ENCODE measurements around the gene VWDE.
A peak's percentile ranks its signal among the peaks of the same experiment; 100 is the strongest.

VWDE gene

GRCh38 chr7:12383377-12383776, 20.3 kb downstream of the VWDE start:
- H3K14ac ChIP-seq (ENCODE audit: low read length) = no peak overlapping the region
- H4K91ac ChIP-seq (ENCODE audit: low read depth, low read length) = no peak overlapping the region
- no peak overlapping the region for H4K8ac ChIP-seq (ENCODE audit: low read depth, low read length)

DNA sequence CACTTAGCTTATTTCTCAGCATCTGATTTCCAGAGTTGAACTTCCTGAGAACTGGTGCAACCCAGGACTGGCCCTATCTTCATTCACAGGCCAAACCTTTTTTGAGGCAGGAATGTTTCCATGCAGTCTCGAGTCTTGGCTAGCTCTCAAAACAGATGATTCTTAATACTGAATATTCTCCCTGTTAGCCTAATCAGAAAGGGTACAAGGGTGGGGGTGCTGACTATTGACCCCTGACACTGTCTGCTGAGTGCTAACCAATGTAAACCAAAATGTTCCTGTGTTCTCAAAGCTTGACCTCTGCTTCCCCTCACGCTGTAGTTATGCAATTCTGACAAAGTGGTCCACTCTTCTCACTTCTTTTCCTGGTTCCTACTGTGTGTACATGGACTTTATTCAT, 25.3 kb downstream of the VWDE start:
- H2AK5ac ChIP-seq (ENCODE audit: low read length) = no peak overlapping the region
- no peak overlapping the region for H3K14ac ChIP-seq (ENCODE audit: low read length)
- no peaks in the 10 kb centered on the region for H3K79me2 ChIP-seq (ENCODE audit: control insufficient read depth, insufficient read depth, low read length, poor library complexity)
- no peak overlapping the region for H2AFZ ChIP-seq (ENCODE audit: insufficient read depth, low read length, poor library complexity)
- no peaks in the 10 kb centered on the region for H3K9me3 ChIP-seq (ENCODE audit: insufficient read depth, low read depth, low read length)
- no peak overlapping the region for H3K4me2 ChIP-seq (ENCODE audit: low read length)
- peak overlapping the region; percentile 57 for H3K23ac ChIP-seq (ENCODE audit: low read length)
- H3K4me1 ChIP-seq (ENCODE audit: control insufficient read depth in 1 of 2, insufficient read depth in 2 of 2, low read length in 2 of 2) = no peaks in the 10 kb centered on the region
- no peak overlapping the region for H3K18ac ChIP-seq (ENCODE audit: low read length)
- no peak overlapping the region for H3K9ac ChIP-seq (ENCODE audit: low read length)
- H3K79me1 ChIP-seq (ENCODE audit: low read length) = no peaks in the 10 kb centered on the region
- H4K91ac ChIP-seq (ENCODE audit: low read depth, low read length) = no peak overlapping the region
- no peak overlapping the region for H4K12ac ChIP-seq (ENCODE audit: low read depth, low read length)
- H3K4me3 ChIP-seq (ENCODE audit: low read depth, low read length) = no peak overlapping the region
- no peak for DNase-seq
- H3K36me3 ChIP-seq (ENCODE audit: control insufficient read depth in 1 of 2, insufficient read depth in 2 of 2, low read length in 2 of 2) = no peaks in the 10 kb centered on the region
- H2BK120ac ChIP-seq (ENCODE audit: insufficient read depth, low read length, poor library complexity) = no peak overlapping the region
- no CpG with 5 or more reads among the region's 2 CpGs for WGBS (ENCODE audit: extremely low coverage, insufficient coverage, insufficient read length)
- H2BK5ac ChIP-seq (ENCODE audit: low read depth, low read length, poor library complexity) = no peak overlapping the region
- H4K8ac ChIP-seq (ENCODE audit: low read depth, low read length) = no peak overlapping the region
- no peak overlapping the region for H2BK12ac ChIP-seq (ENCODE audit: low read length)
- H3K27me3 ChIP-seq (ENCODE audit: insufficient read depth, low read length) = no peaks in the 10 kb centered on the region
- H3K27ac ChIP-seq (ENCODE audit: low read depth, low read length) = no peak overlapping the region
- H3K4ac ChIP-seq (ENCODE audit: low read depth, low read length) = no peak overlapping the region

More at GRCh38 chr7:12383377-12383776, 20.3 kb downstream of the VWDE start:
- H4K12ac ChIP-seq (ENCODE audit: low read depth, low read length) = no peak overlapping the region
- no peak overlapping the region for H3K18ac ChIP-seq (ENCODE audit: low read length)
- H3K27ac ChIP-seq (ENCODE audit: low read depth, low read length) = no peak overlapping the region
- no peak overlapping the region for H2AFZ ChIP-seq (ENCODE audit: insufficient read depth, low read length, poor library complexity)
- no peaks in the 10 kb centered on the region for H3K36me3 ChIP-seq (ENCODE audit: control insufficient read depth in 1 of 2, insufficient read depth in 2 of 2, low read length in 2 of 2)
- H3K4me1 ChIP-seq (ENCODE audit: control insufficient read depth in 1 of 2, insufficient read depth in 2 of 2, low read length in 2 of 2) = no peaks in the 10 kb centered on the region
- no CpG with 5 or more reads among the region's 3 CpGs for WGBS (ENCODE audit: extremely low coverage, insufficient coverage, insufficient read length)
- H2BK120ac ChIP-seq (ENCODE audit: insufficient read depth, low read length, poor library complexity) = no peak overlapping the region
- H3K79me1 ChIP-seq (ENCODE audit: low read length) = no peaks in the 10 kb centered on the region
- H2BK12ac ChIP-seq (ENCODE audit: low read length) = no peak overlapping the region
- no peak overlapping the region for H3K9ac ChIP-seq (ENCODE audit: low read length)
- H3K27me3 ChIP-seq (ENCODE audit: insufficient read depth, low read length) = no peaks in the 10 kb centered on the region
- H3K4me3 ChIP-seq (ENCODE audit: low read depth, low read length) = no peak overlapping the region
- H3K23ac ChIP-seq (ENCODE audit: low read length) = no peak overlapping the region
- H2AK5ac ChIP-seq (ENCODE audit: low read length) = no peak overlapping the region
- H3K4me2 ChIP-seq (ENCODE audit: low read length) = no peak overlapping the region
- H3K9me3 ChIP-seq (ENCODE audit: insufficient read depth, low read depth, low read length) = no peaks in the 10 kb centered on the region
- DNase-seq = no peak
- no peak overlapping the region for H2BK5ac ChIP-seq (ENCODE audit: low read depth, low read length, poor library complexity)
- H3K79me2 ChIP-seq (ENCODE audit: control insufficient read depth, insufficient read depth, low read length, poor library complexity) = no peaks in the 10 kb centered on the region
- no peak overlapping the region for H3K4ac ChIP-seq (ENCODE audit: low read depth, low read length)

DNA sequence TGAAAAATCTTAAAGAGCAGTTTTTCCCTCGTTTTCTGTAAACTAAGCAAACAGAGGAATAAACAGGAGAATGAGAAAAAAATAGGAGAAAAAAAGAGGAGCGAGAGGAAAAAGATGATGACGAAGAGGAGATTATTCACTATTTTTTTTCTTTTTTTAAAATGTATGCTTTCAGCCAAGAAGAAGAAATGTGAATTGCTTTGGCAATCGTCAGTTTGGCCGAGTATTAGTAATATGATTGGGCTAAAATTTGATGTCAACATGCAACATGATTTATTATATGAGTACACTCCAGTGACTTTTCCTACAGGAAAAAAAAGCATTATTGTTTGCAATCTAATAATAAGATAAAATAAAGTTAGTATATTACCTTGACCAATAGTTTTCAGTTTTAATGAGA, 26.3 kb downstream of the VWDE start:
- Histone ChIP-seq H4K91ac (ENCODE audit: low read depth, low read length) (no peak overlapping the region), H2BK120ac (ENCODE audit: insufficient read depth, low read length, poor library complexity) (no peak overlapping the region), H3K4me2 (ENCODE audit: low read length) (no peak overlapping the region), H3K18ac (ENCODE audit: low read length) (no peak overlapping the region), H3K79me2 (ENCODE audit: control insufficient read depth, insufficient read depth, low read length, poor library complexity) (no peaks in the 10 kb centered on the region), H3K4me3 (ENCODE audit: low read depth, low read length) (no peak overlapping the region), H4K12ac (ENCODE audit: low read depth, low read length) (no peak overlapping the region), H3K23ac (ENCODE audit: low read length) (no peak overlapping the region), H2AFZ (ENCODE audit: insufficient read depth, low read length, poor library complexity) (no peak overlapping the region), H2BK5ac (ENCODE audit: low read depth, low read length, poor library complexity) (no peak overlapping the region), H3K9ac (ENCODE audit: low read length) (no peak overlapping the region), H3K4ac (ENCODE audit: low read depth, low read length) (no peak overlapping the region), H3K4me1 (ENCODE audit: control insufficient read depth in 1 of 2, insufficient read depth in 2 of 2, low read length in 2 of 2) (no peaks in the 10 kb centered on the region), H4K8ac (ENCODE audit: low read depth, low read length) (no peak overlapping the region), H2AK5ac (ENCODE audit: low read length) (no peak overlapping the region), H3K36me3 (ENCODE audit: control insufficient read depth in 1 of 2, insufficient read depth in 2 of 2, low read length in 2 of 2) (no peaks in the 10 kb centered on the region), H3K14ac (ENCODE audit: low read length) (no peak overlapping the region), H3K27ac (ENCODE audit: low read depth, low read length) (no peak overlapping the region), H3K79me1 (ENCODE audit: low read length) (no peaks in the 10 kb centered on the region), H2BK12ac (ENCODE audit: low read length) (no peak overlapping the region), H3K9me3 (ENCODE audit: insufficient read depth, low read depth, low read length) (no peaks in the 10 kb centered on the region), H3K27me3 (ENCODE audit: insufficient read depth, low read length) (no peaks in the 10 kb centered on the region)
- 100% methylated on average over 2 of the region's 5 CpGs for WGBS (ENCODE audit: extremely low coverage, insufficient coverage, insufficient read length)
- DNase-seq = no peak

GRCh38 chr7:12373580-12374263, 29.9 kb downstream of the VWDE start:
- no CpG with 5 or more reads among the region's 5 CpGs for WGBS (ENCODE audit: extremely low coverage, insufficient coverage, insufficient read length)

More at GRCh38 chr7:12373580-12374263, 29.9 kb downstream of the VWDE start:
- no peaks in the 10 kb centered on the region for H3K4me1 ChIP-seq (ENCODE audit: control insufficient read depth in 1 of 2, insufficient read depth in 2 of 2, low read length in 2 of 2)
- H2BK12ac ChIP-seq (ENCODE audit: low read length) = no peak overlapping the region
- H3K27me3 ChIP-seq (ENCODE audit: insufficient read depth, low read length) = no peaks in the 10 kb centered on the region
- no peaks in the 10 kb centered on the region for H3K9me3 ChIP-seq (ENCODE audit: insufficient read depth, low read depth, low read length)
- no peaks in the 10 kb centered on the region for H3K79me1 ChIP-seq (ENCODE audit: low read length)
- H3K27ac ChIP-seq (ENCODE audit: low read depth, low read length) = no peak overlapping the region
- DNase-seq = no peak
- H3K4ac ChIP-seq (ENCODE audit: low read depth, low read length) = no peak overlapping the region
- H3K18ac ChIP-seq (ENCODE audit: low read length) = no peak overlapping the region
- no peak overlapping the region for H3K23ac ChIP-seq (ENCODE audit: low read length)
- no peak overlapping the region for H4K91ac ChIP-seq (ENCODE audit: low read depth, low read length)
- no peak overlapping the region for H3K14ac ChIP-seq (ENCODE audit: low read length)
- H3K36me3 ChIP-seq (ENCODE audit: control insufficient read depth in 1 of 2, insufficient read depth in 2 of 2, low read length in 2 of 2) = no peaks in the 10 kb centered on the region
- H3K79me2 ChIP-seq (ENCODE audit: control insufficient read depth, insufficient read depth, low read length, poor library complexity) = no peaks in the 10 kb centered on the region
- H2AFZ ChIP-seq (ENCODE audit: insufficient read depth, low read length, poor library complexity) = no peak overlapping the region
- no peak overlapping the region for H2BK120ac ChIP-seq (ENCODE audit: insufficient read depth, low read length, poor library complexity)
- H2BK5ac ChIP-seq (ENCODE audit: low read depth, low read length, poor library complexity) = no peak overlapping the region
- no peak overlapping the region for H3K4me2 ChIP-seq (ENCODE audit: low read length)
- H3K4me3 ChIP-seq (ENCODE audit: low read depth, low read length) = no peak overlapping the region
- no peak overlapping the region for H4K8ac ChIP-seq (ENCODE audit: low read depth, low read length)
- no peak overlapping the region for H3K9ac ChIP-seq (ENCODE audit: low read length)
- H2AK5ac ChIP-seq (ENCODE audit: low read length) = no peak overlapping the region
- H4K12ac ChIP-seq (ENCODE audit: low read depth, low read length) = no peak overlapping the region
